GM08714 (cell line): Measurements from ENCODE around the gene SYNE3.
"Not testable (repeated sequence)": the region's sequence is repeated elsewhere in the genome, so short reads cannot be mapped to it uniquely, and the experiment has no call there.

ENCODE experiments used
- H3K4me3 ChIP-seq: fragments of 200-500 bp; sonication (Bioruptor generic); 2 replicates; pipeline ENCODE4 v1.5.1; 2014; ENCODE audit warnings: mild to moderate bottlenecking, low read length, inconsistent platforms
- ZNF274 ChIP-seq: IDR thresholded peaks from 2 replicates; pipeline ENCODE4 v1.6.1; 2012; ENCODE audit warnings: mild to moderate bottlenecking, low read depth, low read length

SYNE3 gene

GRCh38 chr14:95511687-95512086 is 4.8 kb downstream of the SYNE3 start:
- no peak for TF ChIP-seq ZNF274
- H3K4me3 ChIP-seq: no peak overlapping the region

- no peak for TF ChIP-seq ZNF274
- H3K4me3 ChIP-seq: no peak overlapping the region
Observed at GRCh38 chr14:95510804-95511203, 5.6 kb downstream of the SYNE3 start.

- not testable (repeated sequence) for H3K4me3 ChIP-seq
Observed at GRCh38 chr14:95510344-95510743, 6.1 kb downstream of the SYNE3 start.

- TF ChIP-seq ZNF274: no peak
- no peak overlapping the region for H3K4me3 ChIP-seq
Observed at GRCh38 chr14:95509495-95509894, 7.0 kb downstream of the SYNE3 start.

GRCh38 chr14:95508377-95508776 is 8.1 kb downstream of the SYNE3 start:
- no peak overlapping the region for H3K4me3 ChIP-seq
- TF ChIP-seq ZNF274: no peak

GRCh38 chr14:95507701-95508103 is 8.7 kb downstream of the SYNE3 start:
- no peak for TF ChIP-seq ZNF274
- no peak overlapping the region; the same call in 1 of the 2 replicates for H3K4me3 ChIP-seq

- H3K4me3 ChIP-seq: no peak overlapping the region; the same call in 1 of the 2 replicates
- no peak for TF ChIP-seq ZNF274
Observed at GRCh38 chr14:95507174-95507573, 9.3 kb downstream of the SYNE3 start.

- no peak overlapping the region for H3K4me3 ChIP-seq
- no peak for TF ChIP-seq ZNF274
Observed at GRCh38 chr14:95505030-95505589, 11.3 kb downstream of the SYNE3 start.

- no peak overlapping the region; the same call in 1 of the 2 replicates for H3K4me3 ChIP-seq
- no peak for TF ChIP-seq ZNF274
Observed at GRCh38 chr14:95504135-95505029, 12.1 kb downstream of the SYNE3 start.

GRCh38 chr14:95503365-95504134 is 12.9 kb downstream of the SYNE3 start:
- no peak for TF ChIP-seq ZNF274
- peak overlapping the region; percentile 30; the same call in 1 of the 2 replicates for H3K4me3 ChIP-seq

- TF ChIP-seq ZNF274: no peak
- peak overlapping the region; percentile 13; the same call in 1 of the 2 replicates for H3K4me3 ChIP-seq
Observed at GRCh38 chr14:95502381-95502950, 14.0 kb downstream of the SYNE3 start.

GRCh38 chr14:95500772-95501401 is 15.6 kb downstream of the SYNE3 start:
- no peak for TF ChIP-seq ZNF274
- H3K4me3 ChIP-seq: no peak overlapping the region

- no peak for TF ChIP-seq ZNF274
- no peak overlapping the region for H3K4me3 ChIP-seq
Observed at GRCh38 chr14:95500201-95500681, 16.2 kb downstream of the SYNE3 start.

GRCh38 chr14:95499354-95499750 is 17.1 kb downstream of the SYNE3 start:
- no peak for TF ChIP-seq ZNF274
- H3K4me3 ChIP-seq: no peak overlapping the region
